Sigmoid colon (tissue), 4 donors: ENCODE results near the gene ANGPT4.

Source experiments
- CTCF ChIP-seq, 4 experiments: fragments of 450-650 bp in 3 of 4; fragments of 200-600 bp in 1 of 4; IDR thresholded peaks; one replicate each; pipeline ENCODE4 v1.5.1; 2016 to 2019; ENCODE audit warnings: antibody characterized with exemption in 4 of 4, mild to moderate bottlenecking in 3 of 4, moderate library complexity in 2 of 4
- EP300 ChIP-seq, 4 donors: sonication (generic); formaldehyde crosslinking; IDR thresholded peaks; one replicate each; pipeline ENCODE4 v1.6.1; 2017; ENCODE audit warnings: antibody characterized with exemption in 4 of 4
- POLR2A ChIP-seq, 2 donors: fragments of 450-650 bp; IDR thresholded peaks; one replicate each; pipeline ENCODE4 v1.6.1; 2016; ENCODE audit warnings: antibody characterized with exemption in 2 of 2, mild to moderate bottlenecking in 2 of 2, moderate library complexity in 2 of 2

GRCh38 chr20:865440-865839 lies 50.7 kb downstream of the ANGPT4 start:
- TF ChIP-seq CTCF (IDR thresholded peaks at IDR 0.05) (no peak), EP300 (IDR thresholded peaks at IDR 0.05) (no peak), POLR2A (IDR thresholded peaks at IDR 0.05) (no peak)
